Effector memory CD8-positive, alpha-beta T cell (primary cell): ENCODE data around the gene MACF1.

Experiments used
- ATAC-seq: fragments of 150-1000 bp; cut with Tn5 transposase; replicated peaks from 2 replicates; pipeline ENCODE4 v1.10.0; 2021; ENCODE audit warnings: mild to moderate bottlenecking, moderate library complexity
- DNase-seq, 3 experiments: peaks; one replicate each; pipeline ENCODE4 v3.0.0; 2021
- H3K27ac Mint-ChIP-seq, 2 donors: one replicate each; pipeline ENCODE4 v1.8.0; 2022; ENCODE audit warnings: mild to moderate bottlenecking in 2 of 2, mixed read lengths in 2 of 2, moderate library complexity in 2 of 2
- H3K27me3 Mint-ChIP-seq, 2 donors: one replicate each; pipeline ENCODE4 v1.8.0; 2022; ENCODE audit warnings: mixed read lengths in 2 of 2
- H3K36me3 Mint-ChIP-seq: one replicate; pipeline ENCODE4 v1.8.0; 2022; ENCODE audit warnings: mild to moderate bottlenecking, moderate library complexity, mixed read lengths; ENCODE audit not compliant: insufficient read depth
- H3K4me1 Mint-ChIP-seq, 2 donors: one replicate each; pipeline ENCODE4 v1.8.0; 2022; ENCODE audit warnings: low read depth in 2 of 2, mixed read lengths in 2 of 2
- H3K4me3 Mint-ChIP-seq, 2 donors: one replicate each; pipeline ENCODE4 v1.8.0; 2022; ENCODE audit warnings: mild to moderate bottlenecking in 2 of 2, mixed read lengths in 2 of 2, moderate library complexity in 2 of 2
- H3K9me3 Mint-ChIP-seq, 2 donors: one replicate each; pipeline ENCODE4 v1.8.0; 2022; ENCODE audit warnings: mixed read lengths in 2 of 2

MACF1 gene

DNA sequence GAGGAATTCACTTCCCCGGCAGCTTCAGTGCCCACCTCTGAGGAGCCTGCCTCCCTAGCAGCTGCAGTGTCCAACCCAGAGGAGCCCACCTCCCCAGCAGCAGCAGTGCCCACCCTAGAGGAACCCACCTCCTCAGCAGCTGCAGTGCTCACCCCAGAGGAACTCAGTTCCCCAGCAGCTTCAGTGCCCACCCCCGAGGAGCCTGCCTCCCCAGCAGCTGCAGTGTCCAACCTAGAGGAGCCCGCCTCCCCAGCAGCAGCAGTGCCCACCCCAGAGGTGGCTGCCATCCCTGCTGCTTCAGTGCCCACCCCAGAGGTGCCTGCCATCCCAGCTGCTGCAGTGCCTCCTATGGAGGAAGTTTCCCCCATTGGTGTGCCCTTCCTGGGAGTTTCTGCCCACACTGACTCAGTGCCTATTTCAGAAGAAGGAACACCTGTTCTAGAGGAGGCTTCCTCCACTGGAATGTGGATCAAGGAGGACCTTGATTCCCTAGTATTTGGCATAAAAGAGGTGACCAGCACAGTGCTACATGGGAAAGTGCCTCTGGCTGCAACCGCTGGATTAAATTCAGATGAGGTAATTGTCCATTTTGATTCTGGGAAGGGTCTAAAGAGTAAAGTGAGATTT lies 209.5 kb downstream of the MACF1 start:
- Mint-ChIP-seq H3K4me1 (peaks cover 21 to 54% of the 10 kb centered on the region in 2 donors), H3K4me3 (peak overlapping the region in 1 of 2 donors; percentile 4), H3K27ac (peak overlapping the region in 1 of 2 donors; percentile 66), H3K27me3 (no peaks in the 10 kb centered on the region), H3K36me3 (peaks cover 21% of the 10 kb centered on the region), H3K9me3 (no peaks in the 10 kb centered on the region)
- ATAC-seq (no peak), DNase-seq (no peak)

DNA sequence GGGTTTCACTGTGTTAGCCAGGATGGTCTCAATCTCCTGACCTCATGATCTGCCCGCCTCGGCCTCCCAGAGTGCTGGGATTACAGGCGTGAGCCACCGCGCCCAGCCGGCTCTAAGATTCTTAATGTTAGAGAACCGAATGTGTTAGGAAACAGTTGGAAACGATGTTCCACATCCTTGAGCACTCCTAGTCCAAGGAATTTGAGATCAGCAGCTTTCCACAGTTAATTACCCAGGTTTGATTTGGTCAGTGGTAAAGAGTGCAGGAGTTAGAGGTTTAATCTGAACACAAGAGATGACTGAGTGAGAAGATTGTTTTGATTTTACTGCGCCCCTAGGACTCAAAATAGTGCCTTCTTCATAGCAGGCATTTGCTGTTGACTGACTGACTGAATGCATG lies 211.1 kb downstream of the MACF1 start:
- Mint-ChIP-seq H3K9me3 (no peaks in the 10 kb centered on the region), H3K27me3 (no peaks in the 10 kb centered on the region), H3K4me1 (peaks cover 15 to 49% of the 10 kb centered on the region in 2 donors), H3K4me3 (no peak overlapping the region), H3K27ac (no peak overlapping the region), H3K36me3 (peaks cover 24% of the 10 kb centered on the region)
- no peak for DNase-seq
- no peak for ATAC-seq

DNA sequence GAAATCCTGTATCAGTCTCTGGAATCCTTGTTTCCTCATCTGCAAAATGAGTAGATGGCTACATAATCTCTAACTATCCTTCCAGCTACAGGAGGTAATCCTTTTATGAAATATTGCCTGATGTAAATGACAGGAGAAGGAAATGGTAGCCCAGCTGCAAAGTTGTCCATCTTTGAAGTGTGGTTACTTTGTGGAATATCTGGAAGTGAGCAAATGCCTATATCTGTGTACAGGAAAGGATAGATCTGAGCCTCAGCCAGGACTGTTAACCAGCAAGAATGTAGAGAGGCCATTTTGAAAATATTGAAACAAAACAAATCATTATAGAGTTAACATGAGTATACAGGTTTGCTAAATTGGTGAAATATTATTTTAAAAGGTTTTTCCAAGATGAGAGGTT lies 212.1 kb downstream of the MACF1 start:
- Mint-ChIP-seq H3K27ac (no peak overlapping the region), H3K9me3 (no peaks in the 10 kb centered on the region), H3K27me3 (no peaks in the 10 kb centered on the region), H3K36me3 (peaks cover 23% of the 10 kb centered on the region), H3K4me3 (no peak overlapping the region), H3K4me1 (peaks cover 11 to 41% of the 10 kb centered on the region in 2 donors)
- DNase-seq: no peak
- ATAC-seq: no peak

DNA sequence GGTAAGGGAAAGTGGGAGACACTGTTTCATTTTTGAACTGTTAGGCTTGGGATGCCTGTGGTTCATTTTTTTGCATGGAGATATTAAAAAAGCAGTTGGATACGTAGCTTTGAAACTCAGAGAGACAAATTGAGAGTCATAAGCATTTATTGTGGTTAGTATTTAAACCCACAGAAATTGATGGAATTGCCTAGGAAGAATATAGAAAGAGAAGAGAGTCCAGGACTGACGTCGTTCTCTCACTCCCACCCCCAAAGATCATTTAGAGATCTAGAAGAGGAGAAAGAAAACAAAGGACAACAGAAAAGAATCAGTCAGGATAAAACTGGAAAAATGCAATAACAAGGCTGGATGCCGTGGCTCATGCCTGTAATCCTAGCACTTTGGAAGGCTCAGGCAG lies 213.7 kb downstream of the MACF1 start:
- Mint-ChIP-seq H3K27ac (peak overlapping the region; percentile 9 to 77), H3K4me3 (no peak overlapping the region), H3K36me3 (peaks cover 39% of the 10 kb centered on the region), H3K9me3 (no peaks in the 10 kb centered on the region), H3K27me3 (no peaks in the 10 kb centered on the region), H3K4me1 (peaks cover 13 to 42% of the 10 kb centered on the region in 2 donors)
- no peak for ATAC-seq
- no peak for DNase-seq

DNA sequence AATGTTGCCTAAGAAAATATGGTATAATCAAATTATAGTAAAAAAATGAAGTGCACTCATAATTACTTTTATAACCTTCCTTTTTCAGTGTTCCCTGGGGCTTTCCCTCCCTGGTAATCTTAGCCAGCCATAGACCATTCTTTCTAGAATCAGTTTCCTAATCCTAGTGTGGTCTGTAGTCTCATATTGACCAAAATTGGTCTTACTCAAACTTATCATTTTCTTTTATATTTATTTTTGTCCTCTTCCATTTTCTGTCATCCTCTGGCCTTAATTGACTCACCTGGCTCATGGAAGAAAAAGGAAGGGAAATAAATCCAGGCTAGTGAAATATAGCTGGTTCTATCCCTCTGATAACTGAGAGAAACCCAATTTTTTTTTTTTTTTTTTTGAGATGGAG lies 216.0 kb downstream of the MACF1 start:
- H3K27ac Mint-ChIP-seq: peak overlapping the region; percentile 47 to 57
- peaks cover 52% of the 10 kb centered on the region for H3K36me3 Mint-ChIP-seq
- DNase-seq: no peak
- H3K4me1 Mint-ChIP-seq: peaks cover 8 to 42% of the 10 kb centered on the region in 2 donors
- ATAC-seq: no peak
- no peak overlapping the region for H3K4me3 Mint-ChIP-seq
- no peaks in the 10 kb centered on the region for H3K27me3 Mint-ChIP-seq
- H3K9me3 Mint-ChIP-seq: no peaks in the 10 kb centered on the region

GRCh38 chr1:39422614-39423013 lies 218.1 kb downstream of the MACF1 start:
- ATAC-seq (no peak), DNase-seq (no peak)
- Mint-ChIP-seq H3K4me3 (no peak overlapping the region), H3K4me1 (peaks cover 6 to 43% of the 10 kb centered on the region in 2 donors), H3K36me3 (peaks cover 68% of the 10 kb centered on the region), H3K27me3 (no peaks in the 10 kb centered on the region), H3K27ac (peak overlapping the region in 1 of 2 donors; percentile 57), H3K9me3 (no peaks in the 10 kb centered on the region)

DNA sequence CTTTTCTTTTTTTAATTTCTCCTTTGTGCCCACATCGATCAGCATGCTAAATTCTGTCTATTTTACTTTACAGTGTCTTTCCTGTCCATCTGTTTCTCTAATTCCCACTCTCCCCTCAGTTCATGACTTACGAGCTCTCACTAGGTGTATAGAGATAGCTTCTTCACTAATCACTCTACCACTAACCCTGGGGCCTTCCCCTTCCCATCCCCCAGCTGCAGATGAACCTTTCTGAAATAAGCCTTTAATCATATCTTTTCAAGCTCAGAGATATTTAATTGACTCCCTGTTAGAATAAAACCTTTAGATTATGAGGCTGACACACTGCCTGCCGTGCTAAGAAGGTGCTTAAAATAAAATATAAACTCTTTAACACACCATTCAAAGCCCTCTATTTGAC lies 220.7 kb downstream of the MACF1 start:
- peak overlapping the region; percentile 45 to 57 for H3K27ac Mint-ChIP-seq
- H3K36me3 Mint-ChIP-seq: peaks cover 89% of the 10 kb centered on the region
- no peaks in the 10 kb centered on the region for H3K27me3 Mint-ChIP-seq
- H3K4me1 Mint-ChIP-seq: peaks cover 5 to 33% of the 10 kb centered on the region in 2 donors
- H3K4me3 Mint-ChIP-seq: no peak overlapping the region
- ATAC-seq (no peak), DNase-seq (no peak)
- no peaks in the 10 kb centered on the region for H3K9me3 Mint-ChIP-seq

DNA sequence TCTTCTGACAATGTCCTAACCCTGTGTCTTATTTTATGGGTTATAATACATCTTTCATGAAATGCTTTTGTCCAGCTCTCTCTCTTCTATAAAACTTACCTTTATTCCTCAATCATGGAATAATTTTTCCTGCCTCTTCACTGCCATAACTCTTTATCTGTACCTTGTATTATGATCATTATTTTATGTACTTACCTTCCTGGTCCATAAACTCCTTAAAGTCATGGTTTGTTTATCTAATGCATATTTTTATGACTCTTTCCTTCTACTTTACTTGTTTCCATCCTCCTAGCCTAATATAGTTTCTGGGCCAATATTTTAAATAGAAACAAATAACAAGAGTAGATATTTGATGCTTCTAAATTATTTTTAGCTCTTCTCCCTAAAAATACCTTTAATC lies 221.1 kb downstream of the MACF1 start:
- DNase-seq (no peak), ATAC-seq (no peak)
- no peaks in the 10 kb centered on the region for H3K9me3 Mint-ChIP-seq
- H3K36me3 Mint-ChIP-seq: peaks cover 92% of the 10 kb centered on the region
- H3K27me3 Mint-ChIP-seq: no peaks in the 10 kb centered on the region
- peaks cover 5 to 34% of the 10 kb centered on the region in 2 donors for H3K4me1 Mint-ChIP-seq
- peak overlapping the region; percentile 45 to 57 for H3K27ac Mint-ChIP-seq
- H3K4me3 Mint-ChIP-seq: no peak overlapping the region

- no peak for DNase-seq
- no peak for ATAC-seq
- H3K36me3 Mint-ChIP-seq: peaks cover 93% of the 10 kb centered on the region
- H3K27me3 Mint-ChIP-seq: no peaks in the 10 kb centered on the region
- H3K4me3 Mint-ChIP-seq: no peak overlapping the region
- peaks cover 5 to 38% of the 10 kb centered on the region in 2 donors for H3K4me1 Mint-ChIP-seq
- peak overlapping the region; percentile 4 to 67 for H3K27ac Mint-ChIP-seq
- H3K9me3 Mint-ChIP-seq: no peaks in the 10 kb centered on the region
These were observed 221.9 kb downstream of the MACF1 start for GRCh38 chr1:39426346-39426745.

GRCh38 chr1:39427374-39427773 lies 222.9 kb downstream of the MACF1 start:
- H3K27ac Mint-ChIP-seq: peak overlapping the region; percentile 4 to 67
- no peak for ATAC-seq
- no peaks in the 10 kb centered on the region for H3K27me3 Mint-ChIP-seq
- H3K4me3 Mint-ChIP-seq: no peak overlapping the region
- DNase-seq: no peak
- H3K4me1 Mint-ChIP-seq: peaks cover 5 to 36% of the 10 kb centered on the region in 2 donors
- no peaks in the 10 kb centered on the region for H3K9me3 Mint-ChIP-seq
- H3K36me3 Mint-ChIP-seq: peaks cover 93% of the 10 kb centered on the region

GRCh38 chr1:39427912-39428311 lies 223.4 kb downstream of the MACF1 start:
- H3K4me3 Mint-ChIP-seq: no peak overlapping the region
- H3K27ac Mint-ChIP-seq: peak overlapping the region in 1 of 2 donors; percentile 67
- DNase-seq (no peak), ATAC-seq (no peak)
- H3K27me3 Mint-ChIP-seq: no peaks in the 10 kb centered on the region
- peaks cover 93% of the 10 kb centered on the region for H3K36me3 Mint-ChIP-seq
- no peaks in the 10 kb centered on the region for H3K9me3 Mint-ChIP-seq
- H3K4me1 Mint-ChIP-seq: peaks cover 5 to 33% of the 10 kb centered on the region in 2 donors

DNA sequence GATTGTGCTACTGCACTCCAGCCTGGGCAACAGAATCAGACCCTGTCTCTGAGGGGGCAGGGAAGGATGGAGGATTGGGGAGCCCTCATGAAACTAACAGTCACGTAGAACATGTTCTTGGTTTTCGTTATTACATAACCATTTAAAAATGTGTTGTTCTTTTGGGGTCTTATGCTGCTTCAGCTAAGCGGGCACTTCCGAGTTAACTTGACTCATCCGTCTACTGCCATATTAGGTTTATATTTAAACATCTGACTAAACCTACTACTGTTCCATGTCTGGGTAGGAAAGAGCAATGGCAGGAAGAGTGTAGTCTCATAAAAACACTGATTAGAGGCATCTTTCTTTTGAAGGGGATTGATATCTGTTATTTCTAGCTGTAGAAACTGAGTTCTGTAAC lies 227.4 kb downstream of the MACF1 start:
- Mint-ChIP-seq H3K27me3 (no peaks in the 10 kb centered on the region), H3K27ac (peak overlapping the region; percentile 71), H3K9me3 (no peaks in the 10 kb centered on the region), H3K4me3 (no peak overlapping the region), H3K36me3 (peaks cover 94% of the 10 kb centered on the region), H3K4me1 (peaks cover 5 to 18% of the 10 kb centered on the region in 2 donors)
- DNase-seq (no peak), ATAC-seq (no peak)

DNA sequence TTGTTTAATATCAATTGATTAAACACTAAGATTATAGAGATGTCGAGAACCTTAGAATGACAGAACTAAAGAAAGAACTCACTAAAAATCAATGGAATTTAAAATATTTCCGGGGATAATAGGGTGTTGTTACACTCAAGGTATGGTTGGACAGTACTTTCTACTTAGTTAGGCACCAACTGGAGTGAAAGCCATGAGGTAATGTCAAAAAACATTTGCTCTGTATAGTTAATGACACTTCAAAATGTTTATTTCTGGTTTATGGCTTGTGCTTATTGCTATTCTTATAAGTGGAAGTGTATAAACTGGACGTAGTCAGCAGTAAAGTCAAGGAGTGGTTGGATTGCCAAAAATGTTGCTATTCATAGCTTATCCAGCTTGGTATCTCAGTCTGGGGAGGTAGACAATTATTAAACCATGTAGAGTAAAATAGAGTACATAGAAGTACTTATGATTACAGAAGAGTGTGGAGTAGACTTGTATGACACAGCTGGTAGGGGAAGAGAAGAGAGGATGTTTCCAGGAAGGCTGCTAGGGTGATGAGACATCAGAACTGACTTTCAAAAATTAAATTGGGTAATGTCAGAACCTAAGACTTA lies 230.4 kb downstream of the MACF1 start:
- H3K27ac Mint-ChIP-seq: peak overlapping the region; percentile 69 to 77
- no peak overlapping the region for H3K4me3 Mint-ChIP-seq
- H3K9me3 Mint-ChIP-seq: no peaks in the 10 kb centered on the region
- ATAC-seq (no peak), DNase-seq (no peak)
- peaks cover 2 to 11% of the 10 kb centered on the region in 2 donors for H3K4me1 Mint-ChIP-seq
- peaks cover 90% of the 10 kb centered on the region for H3K36me3 Mint-ChIP-seq
- H3K27me3 Mint-ChIP-seq: no peaks in the 10 kb centered on the region

DNA sequence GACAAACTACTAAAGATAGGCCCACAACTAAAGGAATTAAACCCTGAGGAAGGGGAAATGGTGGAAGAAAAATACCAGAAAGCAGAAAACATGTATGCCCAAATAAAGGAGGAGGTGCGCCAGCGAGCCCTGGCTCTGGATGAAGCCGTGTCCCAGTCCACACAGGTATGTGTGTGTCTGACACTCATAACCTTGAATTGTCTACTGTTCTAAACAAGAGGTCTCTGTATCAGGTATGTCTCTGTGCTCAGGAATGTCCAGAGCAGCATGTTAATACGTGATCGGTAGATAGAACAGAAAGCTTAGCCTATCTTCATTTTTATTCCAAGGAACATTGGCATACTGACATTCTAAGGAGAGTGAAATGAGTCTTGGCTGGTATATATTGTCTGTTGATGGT lies 231.1 kb downstream of the MACF1 start:
- Mint-ChIP-seq H3K4me1 (peaks cover 2 to 9% of the 10 kb centered on the region in 2 donors), H3K27me3 (no peaks in the 10 kb centered on the region)

More for the DNA sequence above, 231.1 kb downstream of the MACF1 start:
- Mint-ChIP-seq H3K9me3 (no peaks in the 10 kb centered on the region), H3K4me3 (no peak overlapping the region), H3K27ac (peak overlapping the region in 1 of 2 donors; percentile 77), H3K36me3 (peaks cover 90% of the 10 kb centered on the region)
- ATAC-seq: no peak
- no peak for DNase-seq
